Measurements from ENCODE around the gene ITSN1.

Gene ITSN1

GRCh38 chr21:33680870-33681269 lies 38.6 kb downstream of the ITSN1 start:
- no peak for DNase-seq (ENCODE audit: low read depth in 2 of 3, low spot score in 2 of 3)

- no peak for DNase-seq (ENCODE audit: low read depth in 2 of 3, low spot score in 2 of 3)
These were observed 40.8 kb downstream of the ITSN1 start for GRCh38 chr21:33682992-33683627.

DNA sequence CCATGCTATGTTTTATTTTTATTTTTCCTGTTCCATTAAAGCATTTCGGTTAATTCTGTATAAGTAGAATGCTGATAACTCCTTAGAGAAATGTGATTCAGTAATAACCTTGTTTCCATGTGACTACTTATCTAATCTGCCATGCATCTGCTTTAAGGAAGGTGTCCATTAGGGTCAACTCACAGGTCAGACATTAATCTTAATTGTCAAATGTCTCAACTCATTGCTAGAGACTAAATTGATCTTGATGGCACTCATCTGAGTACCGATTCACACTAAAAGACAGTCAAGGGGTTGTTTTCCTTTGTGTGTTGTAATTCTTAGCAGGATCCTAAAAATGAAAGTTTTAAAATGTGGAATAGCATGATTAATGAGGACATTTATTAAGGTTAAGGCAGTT lies 41.8 kb downstream of the ITSN1 start:
- no peak for DNase-seq (ENCODE audit: low read depth in 2 of 3, low spot score in 2 of 3)

- DNase-seq (ENCODE audit: low read depth in 2 of 3, low spot score in 2 of 3) = no peak
These were observed 42.7 kb downstream of the ITSN1 start for GRCh38 chr21:33684923-33685560.

- no peak for DNase-seq (ENCODE audit: low read depth in 2 of 3, low spot score in 2 of 3)
These were observed 43.4 kb downstream of the ITSN1 start for GRCh38 chr21:33685613-33686197.

- DNase-seq (ENCODE audit: low read depth in 2 of 3, low spot score in 2 of 3) = no peak
These were observed 44.1 kb downstream of the ITSN1 start for GRCh38 chr21:33686386-33686785.

GRCh38 chr21:33687634-33688033 lies 45.3 kb downstream of the ITSN1 start:
- no peak for DNase-seq (ENCODE audit: low read depth in 2 of 3, low spot score in 2 of 3)

GRCh38 chr21:33688353-33688752 lies 46.1 kb downstream of the ITSN1 start:
- DNase-seq (ENCODE audit: low read depth in 2 of 3, low spot score in 2 of 3) = no peak

DNA sequence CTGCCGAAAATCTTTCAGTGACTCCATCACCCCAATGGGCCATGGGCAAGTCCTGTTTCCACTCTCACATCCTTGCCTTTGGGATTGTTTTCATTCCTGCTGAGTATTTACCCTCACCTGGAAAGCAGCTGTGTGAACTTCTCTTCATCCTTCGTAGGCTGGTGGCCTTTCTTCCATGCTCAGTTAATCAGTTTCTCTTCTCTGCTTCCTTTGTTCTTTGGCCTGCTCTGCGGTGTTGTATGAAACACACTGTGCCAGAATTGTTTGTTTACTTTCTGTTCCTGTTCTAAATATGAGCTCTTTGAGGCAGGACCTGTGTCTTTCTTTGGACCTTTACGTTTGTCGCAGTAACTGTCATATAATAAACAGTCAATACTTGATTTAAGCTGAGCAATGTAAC lies 48.6 kb downstream of the ITSN1 start:
- DNase-seq (ENCODE audit: low read depth in 2 of 3, low spot score in 2 of 3) = no peak

- DNase-seq (ENCODE audit: low read depth in 2 of 3, low spot score in 2 of 3) = no peak
These were observed 49.8 kb downstream of the ITSN1 start for GRCh38 chr21:33691945-33692603.

DNA sequence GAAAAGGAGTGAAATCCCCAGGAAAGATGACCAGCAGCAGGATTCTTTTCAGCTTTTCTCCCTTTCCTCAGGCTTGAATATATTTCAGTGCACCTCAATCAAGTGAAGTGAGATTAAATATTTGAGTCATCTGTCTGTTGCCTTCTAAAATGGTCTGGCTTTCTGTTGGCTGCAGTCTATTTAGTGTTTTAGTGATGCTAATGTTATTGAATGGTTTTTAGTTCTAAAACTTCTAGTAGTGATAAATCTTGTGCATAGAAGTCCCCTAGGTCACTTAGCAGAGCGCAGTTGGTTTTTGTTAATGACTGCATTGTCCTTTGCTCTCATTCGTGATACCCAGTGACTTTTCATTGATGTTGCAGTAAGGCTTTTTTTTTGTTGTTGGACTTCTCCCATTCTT lies 53.5 kb downstream of the ITSN1 start:
- no peak for DNase-seq (ENCODE audit: low read depth in 2 of 3, low spot score in 2 of 3)

GRCh38 chr21:33696465-33696864 lies 54.2 kb downstream of the ITSN1 start:
- no peak for DNase-seq (ENCODE audit: low read depth in 2 of 3, low spot score in 2 of 3)

DNA sequence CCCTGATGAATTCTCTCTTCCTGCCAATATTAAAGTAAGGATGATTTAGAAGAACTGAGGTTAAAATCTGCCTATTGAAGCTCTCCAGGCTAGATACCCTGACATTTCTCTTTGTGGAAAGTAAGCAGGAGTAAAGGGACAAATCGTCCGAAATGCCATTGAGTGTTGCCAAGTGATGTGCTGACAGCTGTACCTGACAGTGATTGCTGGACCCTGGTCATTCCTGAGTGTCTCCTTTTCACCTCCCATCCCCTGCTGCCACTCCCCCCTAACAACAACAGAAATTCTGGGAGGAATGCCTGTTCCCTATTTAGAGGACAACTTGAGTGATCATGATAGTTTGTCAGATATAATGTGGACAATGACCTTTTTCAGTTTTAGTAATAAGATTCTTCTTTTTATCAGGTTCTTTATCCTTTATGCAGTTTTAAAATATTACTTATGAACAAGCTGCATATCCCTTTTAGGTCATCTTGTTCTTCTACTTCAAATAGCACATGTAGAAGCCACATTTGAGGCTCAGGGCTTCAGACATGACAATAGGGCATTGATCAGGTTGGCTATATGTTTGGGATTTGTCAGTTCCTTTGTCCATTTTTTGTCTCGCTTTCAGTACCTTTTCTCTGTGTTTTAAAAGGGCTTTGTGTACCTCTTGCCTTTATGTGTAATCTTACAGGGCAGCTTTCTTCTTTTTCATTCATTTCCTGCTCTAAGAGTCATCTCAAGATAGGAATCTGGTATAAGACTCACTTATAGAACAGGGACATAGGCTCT lies 56.0 kb downstream of the ITSN1 start:
- DNase-seq (ENCODE audit: low read depth in 2 of 3, low spot score in 2 of 3) = no peak

- no peak for DNase-seq (ENCODE audit: low read depth in 2 of 3, low spot score in 2 of 3)
These were observed 57.0 kb downstream of the ITSN1 start for GRCh38 chr21:33699277-33699676.

GRCh38 chr21:33700491-33700890 lies 58.2 kb downstream of the ITSN1 start:
- DNase-seq (ENCODE audit: low read depth in 2 of 3, low spot score in 2 of 3) = no peak

GRCh38 chr21:33703750-33704606 lies 61.7 kb downstream of the ITSN1 start:
- DNase-seq (ENCODE audit: low read depth in 2 of 3, low spot score in 2 of 3) = no peak

DNA sequence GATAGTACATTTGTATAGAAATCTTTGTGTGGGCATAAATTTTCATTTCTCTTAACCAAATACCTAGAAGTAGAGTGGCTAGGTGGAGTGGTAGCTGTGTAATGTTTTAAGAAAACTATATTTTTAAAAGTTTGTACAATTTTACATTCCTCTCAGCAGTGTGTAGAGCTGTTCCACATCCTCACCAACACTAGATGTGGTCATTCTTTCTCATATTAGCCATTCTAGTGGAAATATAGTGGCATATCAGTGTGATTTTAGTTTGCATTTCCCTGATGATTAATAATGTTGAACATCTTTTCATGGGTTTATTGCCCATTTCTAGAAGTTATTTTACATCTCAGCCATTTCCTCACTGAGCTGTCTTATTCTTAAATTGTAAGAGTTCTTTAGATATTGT lies 65.5 kb downstream of the ITSN1 start:
- DNase-seq (ENCODE audit: low read depth in 2 of 3, low spot score in 2 of 3) = no peak

GRCh38 chr21:33708874-33709273 lies 66.6 kb downstream of the ITSN1 start:
- no peak for DNase-seq (ENCODE audit: low read depth in 2 of 3, low spot score in 2 of 3)

DNA sequence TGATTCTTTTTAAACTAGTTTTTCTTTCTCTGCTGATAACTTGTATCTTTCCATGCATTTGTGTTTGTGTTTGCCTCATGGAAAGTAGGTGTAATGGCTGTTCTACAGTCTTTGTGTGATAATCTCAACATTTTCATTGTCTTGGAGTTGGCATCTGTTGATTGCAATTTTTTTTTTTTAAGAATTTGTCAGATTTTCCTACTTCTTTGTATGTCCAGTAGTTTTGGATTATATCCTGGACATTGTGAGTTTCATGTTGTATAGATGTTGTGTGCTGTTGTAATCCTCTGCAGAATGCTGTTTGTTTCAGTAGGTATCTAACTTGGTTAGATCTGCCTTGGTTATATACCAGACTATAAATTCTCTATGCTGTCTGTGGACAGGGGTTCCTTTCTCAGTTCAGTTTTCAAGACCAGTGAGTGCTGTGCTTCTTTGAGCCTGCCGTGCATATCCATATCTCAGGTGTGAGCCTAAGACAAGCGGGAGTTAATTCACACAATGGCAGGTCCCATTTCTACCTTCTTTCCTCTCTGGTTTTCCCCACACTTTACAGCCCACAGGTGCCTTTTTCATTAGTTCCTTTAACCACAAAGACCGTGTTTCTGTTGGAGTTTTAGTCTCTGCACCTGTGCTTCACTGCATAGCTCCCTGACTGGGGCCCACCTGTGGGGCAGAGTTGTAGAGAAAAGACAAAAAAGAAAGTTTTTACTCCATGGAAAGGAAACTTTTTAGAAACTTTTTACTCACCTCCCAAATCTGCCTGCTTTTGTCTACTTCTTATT lies 69.9 kb downstream of the ITSN1 start:
- no peak for DNase-seq (ENCODE audit: low read depth in 2 of 3, low spot score in 2 of 3)

DNA sequence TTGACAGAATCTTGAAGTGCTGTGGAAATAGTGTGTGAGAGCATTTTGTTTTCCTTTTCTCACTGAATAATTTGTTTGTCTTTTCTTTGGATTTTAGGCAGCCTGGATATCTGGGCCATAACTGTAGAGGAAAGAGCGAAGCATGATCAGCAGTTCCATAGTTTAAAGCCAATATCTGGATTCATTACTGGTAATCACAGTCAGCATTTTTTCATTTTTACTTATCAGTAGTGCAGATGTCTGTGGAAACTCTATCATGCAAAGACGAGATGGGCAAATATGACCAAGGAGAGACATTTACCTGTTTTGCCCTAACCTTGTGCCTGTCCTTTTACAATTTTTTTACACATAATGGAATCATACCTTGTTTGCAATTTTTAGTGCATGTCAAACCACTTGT lies 78.8 kb downstream of the ITSN1 start:
- no peak for DNase-seq (ENCODE audit: low read depth in 2 of 3, low spot score in 2 of 3)

Data from activated CD8-positive, alpha-beta memory T cell treated with anti-CD3 and anti-CD28 coated beads for 48 hours (primary cell).